Measurements from ENCODE around the gene ACOT13. TPM values are rescaled to one million over a fixed set of nuclear protein-coding genes. Genes with fewer than 3 reads are reported as not detected.

ACOT13 gene
- polyA plus RNA-seq, 1 of the 3 experiments (the other 2 are of a cell fraction), result 18.0 TPM

DNA sequence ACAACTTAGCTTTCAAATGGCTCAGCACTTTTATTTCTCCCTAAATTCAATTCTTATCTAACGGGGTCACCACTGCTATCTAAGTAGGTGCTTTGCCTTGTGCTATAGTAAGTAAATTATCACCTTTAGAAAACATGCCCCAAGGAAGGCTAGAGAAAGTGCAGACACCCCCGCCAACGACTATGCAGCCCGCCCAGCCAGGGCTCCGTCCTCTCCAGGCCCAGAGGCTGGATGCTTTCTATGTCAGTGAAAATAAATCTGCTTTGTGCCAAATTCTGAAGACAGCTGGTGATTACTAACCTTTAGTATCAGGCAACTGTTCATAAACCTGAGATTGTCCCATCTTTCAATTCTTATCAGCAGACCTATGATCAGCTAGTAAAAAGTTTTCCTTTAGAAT lies 35.2 kb upstream of the ACOT13 start:
- Histone ChIP-seq H2AFZ (ENCODE audit: low read depth) (no peak overlapping the region), H3K27ac (ENCODE audit: low read depth in 2 of 2, low read length in 1 of 2) (no peak overlapping the region; a peak in 1 of 4 replicates), H3F3A (replicated peaks; ENCODE audit: insufficient read depth) (no peaks in the 10 kb centered on the region), H3K36me3 (replicated peaks in 1 of 2; ENCODE audit: control insufficient read depth in 1 of 2, insufficient read depth in 2 of 2, low read length in 1 of 2) (no peaks in the 10 kb centered on the region), H3K4me3 (ENCODE audit: low read depth in 2 of 2, low read length in 1 of 2) (no peak overlapping the region), H3K9me2 (no peaks in the 10 kb centered on the region), H3K4me2 (no peak overlapping the region), H3K4me1 (ENCODE audit: control insufficient read depth in 1 of 2, insufficient read depth in 2 of 2, low read depth in 1 of 2, low read length in 1 of 2) (peaks cover 0 to 6% of the 10 kb centered on the region in 2 experiments; a peak in 2 of 4 replicates), H3K9me3 (no peaks in the 10 kb centered on the region), H3K27me3 (ENCODE audit: insufficient read depth) (no peaks in the 10 kb centered on the region), H4K20me1 (ENCODE audit: insufficient read depth) (no peaks in the 10 kb centered on the region), H3K79me2 (ENCODE audit: insufficient read depth) (no peaks in the 10 kb centered on the region), H3K9ac (no peak overlapping the region)
- WGBS (ENCODE audit: low lambda C conversion rate), result 44% methylated on average over 5 of the region's 5 CpGs
- POLR2A ChIA-PET, result interaction anchor here (1.1 kb wide), 1 partner anchor 35 kb away, joined by 3 read pairs; the partner anchor contains the start of genes ACOT13 and TDP2
- CTCF ChIA-PET, result interaction anchor here (1.1 to 2.3 kb wide), 5 partner anchors 14 to 51 kb away, joined by 3 to 8 read pairs (median 3); partner anchors contain the start of genes ACOT13, KIAA0319 and TDP2
- TF ChIP-seq SIN3A (IDR thresholded peaks at IDR 0.05; ENCODE audit: borderline replicate concordance, low read depth, low read length), result no peak
- peak; percentile 47 for TF ChIP-seq GATA2 (CRISPR knock-in tag; IDR thresholded peaks at IDR 0.05)
- DNase-seq, result peak; percentile 41

DNA sequence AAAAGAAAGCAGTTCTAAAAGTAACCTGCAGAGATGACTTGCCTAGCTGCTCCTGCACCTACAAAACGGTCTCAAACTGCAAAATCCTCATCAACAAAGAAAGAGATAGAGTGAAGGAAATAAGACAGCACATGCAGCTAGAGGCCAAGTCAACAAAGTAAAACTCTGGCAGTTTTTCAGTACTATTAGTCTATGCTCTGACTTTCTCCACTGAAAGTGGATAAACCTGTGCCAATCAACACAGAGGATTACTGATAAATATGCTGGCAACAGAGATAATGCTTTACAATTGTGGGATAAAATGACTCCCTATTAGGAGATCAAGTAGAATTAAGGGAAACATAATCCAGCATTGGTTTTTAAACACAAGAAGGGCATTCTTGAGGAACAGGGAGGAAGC lies 34.3 kb upstream of the ACOT13 start:
- H3K79me2 ChIP-seq (ENCODE audit: insufficient read depth), result no peaks in the 10 kb centered on the region
- 19% methylated on average over 1 of the region's 1 CpG for WGBS (ENCODE audit: low lambda C conversion rate)
- no peaks in the 10 kb centered on the region for H3K27me3 ChIP-seq (ENCODE audit: insufficient read depth)
- CTCF ChIA-PET, result interaction anchor here (1.1 to 2.3 kb wide), 5 partner anchors 13 to 52 kb away, joined by 3 to 8 read pairs (median 3); partner anchors contain the start of genes ACOT13, KIAA0319 and TDP2
- TF ChIP-seq FOSL2 (IDR thresholded peaks at IDR 0.05; ENCODE audit: borderline replicate concordance, low read depth), result no peak
- TF ChIP-seq, protein P1, sequence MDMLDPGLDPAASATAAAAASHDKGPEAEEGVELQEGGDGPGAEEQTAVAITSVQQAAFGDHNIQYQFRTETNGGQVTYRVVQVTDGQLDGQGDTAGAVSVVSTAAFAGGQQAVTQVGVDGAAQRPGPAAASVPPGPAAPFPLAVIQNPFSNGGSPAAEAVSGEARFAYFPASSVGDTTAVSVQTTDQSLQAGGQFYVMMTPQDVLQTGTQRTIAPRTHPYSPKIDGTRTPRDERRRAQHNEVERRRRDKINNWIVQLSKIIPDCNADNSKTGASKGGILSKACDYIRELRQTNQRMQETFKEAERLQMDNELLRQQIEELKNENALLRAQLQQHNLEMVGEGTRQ (IDR thresholded peaks at IDR 0.05; ENCODE audit: borderline replicate concordance, low read depth, low read length), result no peak
- TF ChIP-seq POLR2AphosphoS5 (IDR thresholded peaks at IDR 0.05; ENCODE audit: low read depth, low read length), result no peak
- TF ChIP-seq TAF1 (IDR thresholded peaks at IDR 0.05; ENCODE audit: borderline replicate concordance, low read depth, low read length), result no peak
- TF ChIP-seq, protein P2, sequence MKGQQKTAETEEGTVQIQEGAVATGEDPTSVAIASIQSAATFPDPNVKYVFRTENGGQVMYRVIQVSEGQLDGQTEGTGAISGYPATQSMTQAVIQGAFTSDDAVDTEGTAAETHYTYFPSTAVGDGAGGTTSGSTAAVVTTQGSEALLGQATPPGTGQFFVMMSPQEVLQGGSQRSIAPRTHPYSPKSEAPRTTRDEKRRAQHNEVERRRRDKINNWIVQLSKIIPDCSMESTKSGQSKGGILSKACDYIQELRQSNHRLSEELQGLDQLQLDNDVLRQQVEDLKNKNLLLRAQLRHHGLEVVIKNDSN (IDR thresholded peaks at IDR 0.05; ENCODE audit: borderline replicate concordance, low read depth), result no peak
- no peak for TF ChIP-seq JUND (IDR thresholded peaks at IDR 0.05)
- no peak for TF ChIP-seq EZH2phosphoT487 (IDR thresholded peaks at IDR 0.05; ENCODE audit: borderline replicate concordance, low read depth)
- TF ChIP-seq, protein P3, sequence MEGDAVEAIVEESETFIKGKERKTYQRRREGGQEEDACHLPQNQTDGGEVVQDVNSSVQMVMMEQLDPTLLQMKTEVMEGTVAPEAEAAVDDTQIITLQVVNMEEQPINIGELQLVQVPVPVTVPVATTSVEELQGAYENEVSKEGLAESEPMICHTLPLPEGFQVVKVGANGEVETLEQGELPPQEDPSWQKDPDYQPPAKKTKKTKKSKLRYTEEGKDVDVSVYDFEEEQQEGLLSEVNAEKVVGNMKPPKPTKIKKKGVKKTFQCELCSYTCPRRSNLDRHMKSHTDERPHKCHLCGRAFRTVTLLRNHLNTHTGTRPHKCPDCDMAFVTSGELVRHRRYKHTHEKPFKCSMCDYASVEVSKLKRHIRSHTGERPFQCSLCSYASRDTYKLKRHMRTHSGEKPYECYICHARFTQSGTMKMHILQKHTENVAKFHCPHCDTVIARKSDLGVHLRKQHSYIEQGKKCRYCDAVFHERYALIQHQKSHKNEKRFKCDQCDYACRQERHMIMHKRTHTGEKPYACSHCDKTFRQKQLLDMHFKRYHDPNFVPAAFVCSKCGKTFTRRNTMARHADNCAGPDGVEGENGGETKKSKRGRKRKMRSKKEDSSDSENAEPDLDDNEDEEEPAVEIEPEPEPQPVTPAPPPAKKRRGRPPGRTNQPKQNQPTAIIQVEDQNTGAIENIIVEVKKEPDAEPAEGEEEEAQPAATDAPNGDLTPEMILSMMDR (IDR thresholded peaks at IDR 0.05), result no peak
- TF ChIP-seq, protein P4, sequence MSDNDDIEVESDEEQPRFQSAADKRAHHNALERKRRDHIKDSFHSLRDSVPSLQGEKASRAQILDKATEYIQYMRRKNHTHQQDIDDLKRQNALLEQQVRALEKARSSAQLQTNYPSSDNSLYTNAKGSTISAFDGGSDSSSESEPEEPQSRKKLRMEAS (IDR thresholded peaks at IDR 0.05; ENCODE audit: low read depth), result no peak
- no peak for TF ChIP-seq EP300 (IDR thresholded peaks at IDR 0.05; ENCODE audit: borderline replicate concordance in 1 of 2, low read depth in 1 of 2, low read length in 1 of 2)
- TF ChIP-seq GATA2 (CRISPR knock-in tag; IDR thresholded peaks at IDR 0.05), result no peak
- no peak for TF ChIP-seq NRF1 (IDR thresholded peaks at IDR 0.05; ENCODE audit: low read depth, low read length)
- no peak for TF ChIP-seq NFIC (IDR thresholded peaks at IDR 0.05; ENCODE audit: borderline replicate concordance)
- TF ChIP-seq CHD2 (IDR thresholded peaks at IDR 0.05; ENCODE audit: low read length, partially characterized antibody), result no peak
- TF ChIP-seq SIN3A (IDR thresholded peaks at IDR 0.05; ENCODE audit: borderline replicate concordance, low read depth, low read length), result no peak
- H4K20me1 ChIP-seq (ENCODE audit: insufficient read depth), result no peaks in the 10 kb centered on the region
- no peak overlapping the region; the same call in 1 of the 2 replicates for H2AFZ ChIP-seq (ENCODE audit: low read depth)
- peaks cover 0 to 6% of the 10 kb centered on the region in 2 experiments; a peak in 2 of 4 replicates for H3K4me1 ChIP-seq (ENCODE audit: control insufficient read depth in 1 of 2, insufficient read depth in 2 of 2, low read depth in 1 of 2, low read length in 1 of 2)
- no peaks in the 10 kb centered on the region for H3K9me3 ChIP-seq
- H3K4me2 ChIP-seq, result no peak overlapping the region
- no peak overlapping the region for H3K9ac ChIP-seq
- H3K36me3 ChIP-seq (replicated peaks in 1 of 2; ENCODE audit: control insufficient read depth in 1 of 2, insufficient read depth in 2 of 2, low read length in 1 of 2), result no peaks in the 10 kb centered on the region
- no peaks in the 10 kb centered on the region for H3K9me2 ChIP-seq
- DNase-seq, result no peak
- H3F3A ChIP-seq (replicated peaks; ENCODE audit: insufficient read depth), result no peaks in the 10 kb centered on the region
- POLR2A ChIA-PET, result no interaction called here
- H3K4me3 ChIP-seq (ENCODE audit: low read depth in 2 of 2, low read length in 1 of 2), result no peak overlapping the region
- H3K27ac ChIP-seq (ENCODE audit: low read depth in 2 of 2, low read length in 1 of 2), result no peak overlapping the region; a peak in 1 of 4 replicates

Data from SK-N-SH (cell line).